GM12875 (cell line): ENCODE results near the gene CFAP54.
"Not testable (repeated sequence)": the region's sequence is repeated elsewhere in the genome, so short reads cannot be mapped to it uniquely, and the experiment has no call there.

Experiments
- H3K4me3 ChIP-seq: one replicate; pipeline ENCODE4 v1.5.1; 2011; ENCODE audit warnings: low read depth, low read length, control low read depth
- CTCF ChIP-seq: IDR thresholded peaks from 2 replicates; pipeline ENCODE4 v1.5.1; 2011; ENCODE audit warnings: low read depth, mild to moderate bottlenecking, control low read depth, inconsistent platforms, low read length, moderate library complexity, borderline replicate concordance; ENCODE audit not compliant: insufficient read depth

Gene CFAP54

GRCh38 chr12:96585977-96586376 is 96.6 kb downstream of the CFAP54 start:
- no peak overlapping the region for H3K4me3 ChIP-seq
- no peak for TF ChIP-seq CTCF

GRCh38 chr12:96587691-96588090 is 98.3 kb downstream of the CFAP54 start:
- TF ChIP-seq CTCF: no peak

GRCh38 chr12:96590970-96591369 is 101.6 kb downstream of the CFAP54 start:
- H3K4me3 ChIP-seq: no peak overlapping the region
- no peak for TF ChIP-seq CTCF

More at GRCh38 chr12:96587691-96588090, 98.3 kb downstream of the CFAP54 start:
- no peak overlapping the region for H3K4me3 ChIP-seq

- not testable (repeated sequence) for H3K4me3 ChIP-seq
Measured at GRCh38 chr12:96604374-96604773, 115.0 kb downstream of the CFAP54 start.

- no peak for TF ChIP-seq CTCF
Measured at GRCh38 chr12:96605684-96606083, 116.3 kb downstream of the CFAP54 start.

GRCh38 chr12:96606134-96606533 is 116.8 kb downstream of the CFAP54 start:
- no peak for TF ChIP-seq CTCF
- no peak overlapping the region for H3K4me3 ChIP-seq

More at GRCh38 chr12:96605684-96606083, 116.3 kb downstream of the CFAP54 start:
- no peak overlapping the region for H3K4me3 ChIP-seq

GRCh38 chr12:96606644-96607043 is 117.3 kb downstream of the CFAP54 start:
- TF ChIP-seq CTCF: no peak
- H3K4me3 ChIP-seq: no peak overlapping the region

- H3K4me3 ChIP-seq: no peak overlapping the region
- TF ChIP-seq CTCF: 0 out of 2 replicates have a peak, but pooled peaks have one; percentile 19
Measured at GRCh38 chr12:96617178-96617577, 127.8 kb downstream of the CFAP54 start.
